GM18502 (cell line): ENCODE results near the gene CFAP299.
"Not testable (repeated sequence)": the region's sequence is repeated elsewhere in the genome, so short reads cannot be mapped to it uniquely, and the experiment has no call there.

Source experiments
- ATAC-seq: cut with Tn5 transposase; IDR thresholded peaks from one replicate; pipeline ENCODE4 v1.9.1; 2021; ENCODE audit warnings: mild to moderate bottlenecking; ENCODE audit not compliant: unreplicated experiment, poor library complexity

Gene CFAP299

DNA sequence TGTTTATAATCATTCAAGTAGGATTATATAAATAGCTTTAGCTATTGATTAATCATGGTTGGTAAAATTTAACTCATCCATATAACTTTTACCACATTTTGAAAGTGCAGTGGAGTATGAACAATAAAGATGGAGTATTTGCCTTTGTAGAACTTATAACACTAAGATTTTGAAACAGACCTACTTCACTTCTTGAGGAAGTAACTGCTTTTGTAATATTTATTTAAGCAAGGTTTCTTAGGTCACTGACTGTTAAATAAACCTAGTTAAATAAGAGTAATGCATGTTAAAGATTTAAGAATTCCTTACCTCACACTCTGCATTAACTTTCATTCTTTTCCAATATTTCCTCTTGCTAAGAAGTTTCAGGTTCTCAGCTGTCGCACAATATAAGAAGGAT, 242.5 kb downstream of the CFAP299 start:
- ATAC-seq, result no peak

DNA sequence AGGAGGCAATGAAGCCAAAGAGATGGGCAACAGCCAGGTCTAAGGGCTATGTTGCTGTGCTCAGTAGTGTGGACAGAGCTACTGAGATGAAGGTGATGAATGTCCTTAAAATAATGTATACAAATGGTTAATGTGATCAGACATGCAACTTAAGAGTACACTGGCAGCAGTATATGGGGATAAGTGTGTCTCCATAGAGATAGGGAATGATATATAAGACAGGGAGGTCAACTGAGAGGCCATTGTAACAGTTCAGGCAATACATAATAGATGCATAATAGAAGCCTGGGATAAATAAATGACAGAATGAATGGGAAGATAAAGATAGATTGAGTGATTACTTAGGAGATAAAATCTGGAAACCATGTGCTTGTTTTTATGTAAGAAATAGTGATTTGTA, 250.0 kb downstream of the CFAP299 start:
- no peak for ATAC-seq

DNA sequence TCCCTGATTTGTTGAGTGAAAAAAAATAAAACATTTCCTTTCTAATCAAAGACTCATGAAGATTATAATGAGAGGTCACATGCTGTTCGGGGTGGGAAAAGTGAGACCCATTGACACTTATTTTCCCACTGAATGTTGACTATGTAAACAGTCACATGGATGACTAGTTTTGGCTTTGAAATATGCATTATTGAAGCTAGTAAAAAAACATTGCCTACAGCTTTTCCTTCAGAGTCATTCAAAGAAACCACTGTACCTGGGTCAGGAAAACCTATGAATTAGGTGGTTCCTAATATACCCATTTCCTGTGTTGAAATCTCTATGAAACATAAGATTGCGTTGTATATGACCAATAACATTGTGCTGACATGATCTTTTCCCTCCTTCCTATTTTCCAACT, 251.2 kb downstream of the CFAP299 start:
- no peak for ATAC-seq

DNA sequence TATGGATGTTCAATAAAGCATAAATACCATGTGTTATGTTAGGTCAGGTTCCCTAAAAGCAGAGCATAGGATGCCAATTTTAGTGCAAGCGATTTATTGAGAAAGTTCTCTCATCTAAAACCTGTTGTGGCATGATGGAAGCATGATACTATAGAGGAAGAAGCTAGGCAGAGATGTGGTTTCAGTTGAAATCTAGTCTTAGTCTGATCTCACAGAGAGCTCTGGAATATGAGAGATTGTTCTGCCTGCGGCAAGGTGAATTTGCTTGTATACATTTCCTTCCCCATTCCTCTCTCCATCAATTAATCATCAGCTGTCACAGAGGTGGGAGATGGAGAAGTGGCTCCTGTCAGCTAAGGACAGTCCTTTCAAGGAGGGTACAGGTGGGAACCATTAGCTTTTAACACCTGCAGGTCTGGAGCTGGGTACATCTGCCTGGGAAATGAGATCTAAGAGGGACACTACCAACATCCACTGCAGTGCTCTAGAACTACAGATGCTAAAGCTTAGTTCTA, 252.4 kb downstream of the CFAP299 start:
- no peak for ATAC-seq

DNA sequence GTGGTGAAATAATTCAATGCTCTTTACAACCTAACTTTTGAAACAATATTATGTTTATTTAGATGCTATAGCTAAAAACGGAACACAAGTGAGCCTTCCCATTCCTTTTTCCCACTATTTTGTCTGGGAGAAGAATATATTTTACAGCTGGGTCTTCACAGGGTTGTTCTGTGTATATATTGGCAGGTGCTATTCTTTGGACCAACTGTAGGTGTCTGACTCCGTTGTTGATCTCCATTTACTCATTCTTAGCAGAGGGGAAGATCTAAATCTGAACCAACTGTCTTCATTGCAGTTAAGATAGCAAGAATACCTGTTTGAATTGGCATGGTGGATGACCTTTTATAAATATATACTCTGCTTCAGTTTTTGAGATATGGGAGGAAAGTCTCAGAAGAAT, 257.4 kb downstream of the CFAP299 start:
- ATAC-seq, result peak; percentile 94

DNA sequence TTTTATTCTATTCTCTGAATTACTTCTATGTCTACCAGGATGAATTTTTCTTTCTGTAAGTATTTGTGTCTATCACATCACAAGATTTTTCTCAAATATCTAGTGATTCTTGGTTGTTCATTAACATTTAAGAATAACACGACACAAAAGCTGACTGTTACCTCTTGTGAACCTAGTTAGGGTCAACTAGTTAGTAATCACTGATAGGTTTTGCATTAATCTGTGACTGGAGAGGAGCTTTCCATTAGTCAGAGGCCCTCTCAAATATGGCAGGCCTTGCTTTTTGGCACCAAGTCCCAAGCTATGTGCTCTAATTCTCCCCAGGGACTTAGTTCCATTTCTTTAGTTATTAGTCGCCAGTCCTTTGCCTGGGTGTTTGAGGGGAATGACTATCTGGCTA, 259.2 kb downstream of the CFAP299 start:
- no peak for ATAC-seq

DNA sequence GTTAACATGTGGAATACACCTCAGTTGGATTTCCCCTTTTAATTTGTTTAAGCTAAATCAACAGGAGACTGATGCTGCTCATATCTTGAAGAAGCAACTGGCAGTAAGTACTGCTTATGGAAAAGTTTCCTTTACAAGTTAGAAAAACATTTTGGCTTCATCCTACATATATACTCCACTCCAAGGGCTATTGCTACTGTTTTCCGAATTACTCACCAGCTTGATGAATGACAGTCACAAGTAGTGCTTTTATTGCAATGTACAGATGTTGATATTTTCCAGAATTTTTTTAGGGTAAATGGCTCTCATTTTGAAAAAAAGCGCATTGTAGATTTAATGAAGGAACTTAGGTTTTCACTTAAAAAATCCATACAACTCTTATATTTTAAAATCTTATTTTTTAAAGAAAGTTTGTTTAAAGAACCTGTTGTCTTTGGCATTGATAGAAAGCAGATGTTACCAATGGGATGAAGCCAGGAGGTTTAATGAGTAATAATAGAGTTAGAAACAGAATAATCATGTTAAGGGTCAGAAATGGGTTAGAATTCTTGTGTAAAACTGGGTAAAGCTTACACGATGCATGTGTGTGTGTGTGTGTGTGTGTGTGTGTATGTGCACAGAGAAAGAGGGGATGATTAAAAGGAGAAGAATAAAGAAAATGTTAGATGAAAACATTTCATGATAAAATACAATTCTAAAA, 272.9 kb downstream of the CFAP299 start:
- no peak for ATAC-seq

DNA sequence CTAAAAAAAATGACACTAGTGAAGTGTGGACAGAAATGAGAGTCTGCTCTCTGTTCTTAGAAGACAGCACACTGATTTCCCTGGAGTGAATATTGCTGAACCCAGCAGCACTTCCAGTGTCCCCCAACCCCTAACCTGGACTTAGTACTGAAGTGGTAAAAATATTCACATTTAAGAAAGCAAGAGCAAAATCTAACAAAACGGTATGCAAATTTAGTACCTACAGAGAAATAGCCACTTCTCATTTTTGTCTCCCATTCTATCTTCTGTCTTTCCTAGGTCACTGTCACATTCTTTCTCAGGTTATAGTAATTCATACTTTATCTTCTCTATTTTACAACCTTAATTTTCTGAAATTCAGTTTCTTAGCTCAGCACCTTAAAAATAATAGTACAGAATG, 274.7 kb downstream of the CFAP299 start:
- ATAC-seq, result no peak

DNA sequence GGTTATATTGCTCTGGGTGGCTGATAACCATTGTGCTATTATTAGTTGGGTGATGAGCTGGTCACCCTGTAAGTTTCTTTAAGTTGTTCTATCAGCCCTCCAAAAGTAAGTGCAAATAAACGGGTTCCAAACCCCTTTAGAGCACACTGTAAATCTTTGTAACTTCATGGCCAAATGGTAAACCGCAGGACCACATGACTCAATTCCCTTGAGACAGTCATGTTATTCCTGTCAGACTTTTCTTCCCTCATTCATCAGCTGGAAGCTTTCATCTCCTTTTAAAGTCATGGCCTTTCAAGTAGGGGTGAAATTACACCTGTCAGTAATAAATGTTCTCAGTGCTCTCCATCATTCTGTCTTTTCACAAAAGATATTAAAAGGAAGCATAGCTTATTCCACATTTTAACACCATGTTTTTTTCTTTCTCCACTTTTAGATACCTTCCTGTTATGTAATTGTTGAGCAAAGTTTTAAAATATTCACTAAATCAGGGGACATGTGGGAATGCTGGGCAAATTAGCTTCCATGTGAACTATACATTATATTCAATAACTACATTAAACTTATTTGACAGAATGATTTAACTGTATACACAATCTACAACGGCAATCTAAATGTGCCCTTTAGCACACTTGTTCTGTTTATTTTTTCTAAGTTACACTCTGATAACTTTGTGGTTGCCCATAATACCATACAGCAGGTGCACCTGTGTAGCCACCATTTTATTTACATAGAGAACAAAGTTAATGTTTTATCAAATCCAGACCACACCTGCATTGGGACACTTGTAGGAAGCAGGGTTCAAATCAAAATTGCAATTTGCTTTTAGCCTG, 275.5 kb downstream of the CFAP299 start:
- peak; percentile 90 for ATAC-seq

DNA sequence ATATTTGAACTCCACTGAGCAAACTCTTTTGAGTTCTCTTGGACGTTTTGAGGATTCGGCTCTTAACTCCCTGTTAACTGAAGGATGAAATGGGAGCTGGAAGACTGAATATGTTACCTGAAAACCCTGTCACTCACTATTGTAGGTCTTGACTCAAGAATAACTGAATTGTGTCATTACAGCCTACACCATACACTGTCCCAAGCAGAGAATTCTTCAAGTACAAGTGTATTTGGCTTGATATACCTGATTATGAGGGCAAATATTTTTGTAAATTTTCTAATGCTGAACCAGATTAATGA, 276.1 kb downstream of the CFAP299 start:
- peak; percentile 10 for ATAC-seq

DNA sequence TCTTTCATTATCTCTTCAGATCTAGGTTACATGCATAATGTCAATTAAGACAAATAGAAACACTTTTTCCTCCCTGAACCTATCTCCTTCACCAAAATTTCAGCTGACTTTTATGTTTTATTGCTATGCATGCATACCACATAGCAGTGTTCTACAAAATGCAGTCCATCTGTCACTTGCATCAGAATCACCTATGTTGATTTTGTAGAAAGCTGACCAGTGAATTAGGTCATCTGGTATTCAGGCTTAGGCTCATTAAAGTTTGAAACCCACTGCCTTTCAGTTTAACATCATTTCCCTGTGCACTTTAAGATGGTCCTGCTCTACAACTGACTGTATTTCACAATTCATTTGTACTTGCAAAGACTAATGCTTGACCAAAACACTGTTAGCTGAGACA, 277.9 kb downstream of the CFAP299 start:
- ATAC-seq, result no peak

DNA sequence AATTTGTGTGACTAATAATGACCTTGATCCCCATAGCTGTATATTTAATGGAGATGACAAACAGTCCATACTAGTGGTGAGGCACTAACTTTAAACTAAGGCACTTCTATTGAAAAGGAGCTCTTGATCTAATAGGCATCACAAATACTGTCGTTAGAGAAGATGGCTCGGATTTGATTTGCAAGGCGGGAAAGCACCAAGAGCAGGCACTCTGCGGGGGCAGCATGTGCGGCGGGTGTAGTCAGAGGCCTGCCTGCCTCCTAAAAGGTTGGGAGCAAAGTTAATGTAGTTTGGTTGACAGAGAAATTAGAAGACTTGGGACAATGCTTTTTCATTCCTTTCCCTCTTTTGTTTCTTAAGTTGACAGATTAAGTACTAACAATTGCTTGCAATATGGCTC, 278.8 kb downstream of the CFAP299 start:
- ATAC-seq, result no peak

DNA sequence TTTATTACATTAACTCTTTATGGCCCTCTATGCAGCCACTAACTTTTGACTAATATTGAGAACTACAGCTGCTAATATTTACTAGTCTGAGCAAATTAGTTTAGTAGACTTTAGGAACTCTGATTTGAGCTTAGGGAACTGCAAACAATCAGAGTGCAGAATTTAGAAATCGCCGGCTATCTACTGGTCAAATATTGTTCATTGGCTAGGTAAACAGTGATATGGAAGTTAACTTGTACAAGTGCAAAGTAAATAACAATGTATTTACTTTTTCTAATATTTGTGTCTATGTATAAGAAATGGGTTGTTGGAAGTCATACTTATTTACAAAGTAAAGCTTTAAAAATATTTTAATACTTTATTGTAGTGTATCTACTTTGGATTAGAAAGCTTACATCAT, 279.6 kb downstream of the CFAP299 start:
- no peak for ATAC-seq

DNA sequence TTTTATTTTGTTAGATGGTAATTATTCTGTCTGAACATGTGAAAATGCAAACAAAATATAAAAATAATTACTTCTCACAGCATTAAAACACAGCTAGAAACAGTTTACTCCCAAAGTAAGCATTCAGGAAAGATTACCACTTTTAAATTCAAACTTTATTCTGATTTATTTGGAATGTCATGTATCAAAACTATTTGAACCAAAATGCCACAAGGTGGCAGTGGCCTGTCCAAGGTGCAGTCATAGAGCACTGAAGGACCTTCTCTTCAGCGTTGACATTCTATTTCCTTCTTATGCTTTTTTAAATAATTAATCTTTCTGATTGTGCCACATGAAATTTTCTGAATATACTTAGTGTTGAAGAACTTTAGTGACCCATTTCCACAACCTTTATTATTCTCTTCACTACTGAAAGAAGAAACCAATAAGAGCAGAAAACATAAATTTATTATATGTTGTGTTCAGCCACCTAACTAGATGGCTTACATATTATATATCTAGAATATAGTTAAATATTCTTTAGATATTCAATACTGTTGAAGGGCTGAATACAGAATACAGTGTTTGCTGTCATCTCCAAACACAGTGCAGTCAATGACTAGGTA, 283.6 kb downstream of the CFAP299 start:
- no peak for ATAC-seq

DNA sequence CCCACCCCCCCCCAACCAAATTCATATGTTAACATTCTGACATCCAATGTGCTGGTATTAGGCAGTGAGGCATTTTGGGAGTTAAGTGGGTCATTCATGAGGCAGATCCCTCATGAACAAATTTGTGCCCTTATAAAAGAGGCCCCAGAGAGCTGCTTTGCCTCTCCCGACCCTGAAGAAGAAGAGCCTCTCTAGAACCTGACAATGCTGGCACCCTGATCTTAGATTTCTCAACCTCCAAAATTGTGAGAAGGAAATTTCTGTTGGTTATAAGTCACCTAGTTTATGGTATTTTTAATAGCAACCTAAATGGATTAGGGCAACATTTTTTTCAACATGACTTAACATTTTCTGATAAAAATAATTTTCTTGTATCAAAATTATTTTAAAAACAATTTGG, 296.3 kb downstream of the CFAP299 start:
- no peak for ATAC-seq

DNA sequence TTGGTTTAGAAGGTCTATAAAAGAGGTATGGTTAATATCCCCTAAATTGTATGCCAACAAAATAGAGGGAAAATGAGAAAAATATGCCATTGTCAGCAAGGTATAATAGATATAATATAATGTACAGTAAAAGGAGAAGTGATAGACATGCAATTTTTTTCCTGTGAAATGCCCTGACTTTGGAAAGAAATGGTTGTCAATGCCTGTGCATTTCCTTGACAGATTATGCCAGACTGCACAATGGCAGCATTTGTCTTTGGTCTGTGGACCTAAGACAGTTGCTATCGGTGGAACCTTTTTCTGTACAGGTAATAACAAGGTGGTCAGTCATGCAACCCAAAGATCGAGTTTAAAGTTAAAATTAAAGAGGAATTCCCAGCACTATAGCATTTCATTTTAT, 301.7 kb downstream of the CFAP299 start:
- ATAC-seq, result no peak

DNA sequence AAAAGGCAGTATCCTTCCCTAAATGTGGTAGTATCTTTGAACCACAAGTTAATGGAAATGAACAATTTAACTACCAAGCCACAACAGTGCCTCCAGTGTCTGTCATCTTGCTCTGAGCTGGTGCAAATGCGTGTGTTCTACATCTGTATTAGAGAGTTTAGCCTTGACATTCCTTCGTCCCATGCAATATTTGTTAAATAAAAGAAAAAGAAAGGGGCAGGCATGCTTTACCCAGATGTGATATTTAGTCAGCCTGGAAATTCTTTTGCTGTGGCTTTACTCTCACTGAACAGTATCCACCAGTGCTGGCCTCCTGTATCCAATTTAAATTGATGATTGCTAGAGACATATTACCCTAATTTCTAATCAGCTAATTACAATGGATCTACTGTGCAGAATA, 310.5 kb downstream of the CFAP299 start:
- ATAC-seq, result no peak

DNA sequence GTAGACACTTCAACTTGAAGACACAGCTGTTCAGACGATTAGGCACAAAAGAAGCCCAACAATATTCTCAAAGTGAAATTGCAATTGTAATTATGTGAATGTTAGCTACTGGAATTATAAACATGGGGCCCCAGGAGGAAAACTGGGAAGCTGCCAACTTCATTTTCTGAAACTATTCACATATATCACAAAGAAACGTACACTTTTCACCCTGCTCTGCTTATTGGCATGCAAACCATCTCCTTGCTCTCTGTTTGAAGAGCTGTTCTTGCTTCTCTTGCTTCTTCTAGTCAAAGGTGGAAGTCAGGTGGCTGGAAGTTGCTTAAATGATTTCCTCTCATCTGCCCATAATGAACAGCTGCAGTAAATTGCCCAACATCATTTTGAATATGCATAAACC, 320.1 kb downstream of the CFAP299 start:
- ATAC-seq, result no peak

DNA sequence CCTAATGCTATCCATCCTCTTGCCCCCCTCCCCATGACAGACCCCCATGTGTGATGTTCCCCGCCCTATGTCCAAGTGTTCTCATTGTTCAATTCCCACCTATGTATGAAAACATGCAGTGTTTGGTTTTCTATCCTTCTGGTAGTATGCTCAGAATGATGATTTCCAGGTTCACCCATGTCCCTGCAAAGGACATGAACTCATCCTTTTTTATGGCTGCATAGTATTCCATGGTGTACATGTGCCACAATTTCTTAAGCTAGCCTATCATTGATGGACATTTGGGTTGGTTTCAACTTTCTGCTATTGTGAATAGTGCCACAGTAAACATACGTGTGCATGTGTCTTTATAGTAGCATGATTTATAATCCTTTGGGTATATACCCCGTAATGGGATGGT, 334.6 kb downstream of the CFAP299 start:
- not testable (repeated sequence) for ATAC-seq

DNA sequence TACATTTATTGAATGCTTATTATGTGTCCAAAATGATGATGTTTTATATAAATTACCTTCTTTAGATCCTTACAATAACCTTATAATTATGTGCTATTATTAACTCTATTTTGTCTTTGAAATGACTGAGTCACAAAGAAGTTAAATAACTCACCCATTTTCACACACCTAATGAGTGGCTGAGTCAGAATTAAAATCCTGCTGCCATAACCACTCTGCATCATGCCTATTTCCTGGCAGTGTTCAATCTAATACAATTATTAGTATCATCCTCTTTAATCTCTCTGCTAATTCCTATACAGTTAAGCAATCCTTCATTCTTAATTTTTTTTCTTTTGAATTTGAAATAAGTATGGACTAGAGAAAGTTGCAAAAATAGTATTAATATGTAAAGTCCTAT, 342.9 kb downstream of the CFAP299 start:
- no peak for ATAC-seq

DNA sequence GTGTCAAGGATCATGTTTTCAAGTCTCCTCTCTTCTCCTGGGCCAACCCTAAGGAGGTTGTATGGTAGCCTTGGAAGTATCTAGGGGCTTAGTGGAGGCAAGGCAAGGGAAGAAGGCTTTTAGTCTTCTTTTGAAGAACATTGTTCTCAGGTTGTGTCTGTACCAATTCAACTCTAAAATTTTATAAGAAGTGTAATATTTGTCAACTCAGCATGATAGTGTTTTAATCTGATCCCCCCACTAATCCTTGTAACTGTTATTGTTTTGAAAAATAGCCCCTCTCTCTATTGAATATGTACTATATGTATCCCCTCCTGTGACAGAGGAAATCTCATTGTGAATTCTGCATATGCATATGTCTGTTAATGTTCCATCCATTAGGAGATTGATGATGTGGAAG, 345.4 kb downstream of the CFAP299 start:
- ATAC-seq, result no peak

DNA sequence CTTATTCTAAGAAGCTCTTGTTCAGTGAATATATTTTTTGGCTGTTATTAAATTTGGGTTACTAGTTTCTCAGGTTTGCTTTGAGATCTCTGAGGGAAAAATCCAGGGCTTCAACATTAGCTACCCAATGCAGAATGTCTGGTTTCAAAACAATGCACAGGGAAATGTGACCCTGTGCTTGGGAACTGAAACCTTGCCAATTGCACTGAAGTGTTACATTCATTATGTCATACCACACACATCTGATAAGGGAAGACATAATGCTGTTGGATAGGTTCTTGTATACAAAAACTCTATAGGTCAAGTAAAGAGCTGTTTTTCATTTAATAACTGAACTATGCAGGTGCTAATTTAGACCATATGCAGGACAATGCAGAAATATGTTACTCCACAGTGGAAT, 349.7 kb downstream of the CFAP299 start:
- ATAC-seq, result no peak
